Uterus (tissue), 2 donors: ENCODE measurements around the gene ZFAND2B.

Experiments
- POLR2A ChIP-seq, 2 donors: fragments of 450-650 bp; IDR thresholded peaks; one replicate each; pipeline ENCODE4 v1.6.1; 2016; ENCODE audit warnings: antibody characterized with exemption in 2 of 2, mild to moderate bottlenecking in 1 of 2, moderate library complexity in 1 of 2
- TF ChIP-seq, protein P1 (sequence below), 4 experiments: fragments of 200-600 bp in 2 of 4; fragments of 450-650 bp in 2 of 4; sonication (generic) in 2 of 4; IDR thresholded peaks; one replicate each; pipeline ENCODE4 v1.5.1; 2016 to 2019; ENCODE audit warnings: antibody characterized with exemption in 4 of 4, mild to moderate bottlenecking in 2 of 4, moderate library complexity in 1 of 4

DNA sequence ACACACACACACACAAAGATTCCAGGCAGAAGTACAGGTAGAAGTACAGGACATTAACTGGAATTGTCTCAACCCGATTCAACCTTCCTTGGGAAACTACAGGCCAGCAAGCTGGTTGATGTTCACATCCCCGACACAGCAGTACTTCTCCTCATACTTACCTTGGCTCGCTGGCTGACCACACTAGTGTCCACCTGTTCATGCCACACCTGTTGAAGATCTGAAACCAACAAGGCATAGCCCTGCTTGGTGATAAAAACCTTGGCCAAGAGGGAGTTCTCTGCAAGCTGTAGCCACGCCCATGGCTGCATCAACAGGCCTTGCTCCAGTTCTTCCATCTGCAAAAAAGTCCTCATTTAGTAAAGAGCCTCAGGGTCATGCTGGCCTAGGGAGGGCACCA lies 48.6 kb upstream of the ZFAND2B start:
- TF ChIP-seq, protein P1, sequence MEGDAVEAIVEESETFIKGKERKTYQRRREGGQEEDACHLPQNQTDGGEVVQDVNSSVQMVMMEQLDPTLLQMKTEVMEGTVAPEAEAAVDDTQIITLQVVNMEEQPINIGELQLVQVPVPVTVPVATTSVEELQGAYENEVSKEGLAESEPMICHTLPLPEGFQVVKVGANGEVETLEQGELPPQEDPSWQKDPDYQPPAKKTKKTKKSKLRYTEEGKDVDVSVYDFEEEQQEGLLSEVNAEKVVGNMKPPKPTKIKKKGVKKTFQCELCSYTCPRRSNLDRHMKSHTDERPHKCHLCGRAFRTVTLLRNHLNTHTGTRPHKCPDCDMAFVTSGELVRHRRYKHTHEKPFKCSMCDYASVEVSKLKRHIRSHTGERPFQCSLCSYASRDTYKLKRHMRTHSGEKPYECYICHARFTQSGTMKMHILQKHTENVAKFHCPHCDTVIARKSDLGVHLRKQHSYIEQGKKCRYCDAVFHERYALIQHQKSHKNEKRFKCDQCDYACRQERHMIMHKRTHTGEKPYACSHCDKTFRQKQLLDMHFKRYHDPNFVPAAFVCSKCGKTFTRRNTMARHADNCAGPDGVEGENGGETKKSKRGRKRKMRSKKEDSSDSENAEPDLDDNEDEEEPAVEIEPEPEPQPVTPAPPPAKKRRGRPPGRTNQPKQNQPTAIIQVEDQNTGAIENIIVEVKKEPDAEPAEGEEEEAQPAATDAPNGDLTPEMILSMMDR (IDR thresholded peaks at IDR 0.05): no peak
- TF ChIP-seq POLR2A (IDR thresholded peaks at IDR 0.05): no peak
